Type B pancreatic cell (in vitro differentiated cells): Measurements from ENCODE around the gene MAP2K2. TPM values are rescaled to one million over a fixed set of nuclear protein-coding genes. Genes with fewer than 3 reads are reported as not detected.
"Not testable (repeated sequence)": the region's sequence is repeated elsewhere in the genome, so short reads cannot be mapped to it uniquely, and the experiment has no call there.

ENCODE experiments used
- DNase-seq: peaks from one replicate; pipeline ENCODE4 v3.0.0; 2021; ENCODE audit warnings: mixed read lengths; ENCODE audit not compliant: unreplicated experiment; ENCODE audit errors: extremely low spot score
- H3K27ac Mint-ChIP-seq: 2 replicates; pipeline ENCODE4 v1.8.0; 2021; ENCODE audit warnings: mild to moderate bottlenecking, mixed read lengths
- H3K27me3 Mint-ChIP-seq: 2 replicates; pipeline ENCODE4 v1.8.0; 2021; ENCODE audit warnings: mixed read lengths
- H3K36me3 Mint-ChIP-seq: 2 replicates; pipeline ENCODE4 v1.8.0; 2021; ENCODE audit warnings: mixed read lengths
- H3K4me1 Mint-ChIP-seq: one replicate; pipeline ENCODE4 v1.8.0; 2021; ENCODE audit warnings: mixed read lengths; ENCODE audit not compliant: unreplicated experiment
- H3K4me3 Mint-ChIP-seq: 2 replicates; pipeline ENCODE4 v1.8.0; 2021; ENCODE audit warnings: mild to moderate bottlenecking, mixed read lengths
- H3K9me3 Mint-ChIP-seq: 2 replicates; pipeline ENCODE4 v1.8.0; 2021; ENCODE audit warnings: mixed read lengths
- CTCF ChIP-seq: fragments of 200-600 bp; sonication (generic); conservative IDR thresholded peaks from 2 replicates; pipeline ENCODE4 v1.5.0; 2021; ENCODE audit warnings: antibody characterized with exemption, mild to moderate bottlenecking
- total RNA-seq: library from RNA; stranded (reverse); gene quantifications from 2 replicates; pipeline ENCODE4 v1.2.1, GENCODE V29; 2021; ENCODE audit warnings: low replicate concordance

The MAP2K2 gene
- total RNA-seq, 1 donor from 2014 or later, result 144 TPM

- no peak overlapping the region for H3K27ac Mint-ChIP-seq
- peaks cover 9% of the 10 kb centered on the region for H3K4me1 Mint-ChIP-seq
- H3K4me3 Mint-ChIP-seq, result no peak overlapping the region
- no peaks in the 10 kb centered on the region for H3K36me3 Mint-ChIP-seq
- DNase-seq, result no peak
- H3K9me3 Mint-ChIP-seq, result no peaks in the 10 kb centered on the region
- no peak for TF ChIP-seq CTCF
- no peaks in the 10 kb centered on the region for H3K27me3 Mint-ChIP-seq
Measured at GRCh38 chr19:4134351-4134750, 10.4 kb upstream of the MAP2K2 start.

GRCh38 chr19:4130744-4131438, 7.0 kb upstream of the MAP2K2 start:
- peak overlapping the region; percentile 83 for H3K27ac Mint-ChIP-seq
- H3K4me1 Mint-ChIP-seq, result peaks cover 9% of the 10 kb centered on the region
- H3K9me3 Mint-ChIP-seq, result no peaks in the 10 kb centered on the region
- TF ChIP-seq CTCF, result no peak
- no peaks in the 10 kb centered on the region for H3K27me3 Mint-ChIP-seq
- no peak for DNase-seq
- peak overlapping the region; percentile 21 for H3K4me3 Mint-ChIP-seq
- no peaks in the 10 kb centered on the region for H3K36me3 Mint-ChIP-seq

GRCh38 chr19:4129050-4129449, 5.1 kb upstream of the MAP2K2 start:
- not testable (repeated sequence) for DNase-seq, H3K9me3 Mint-ChIP-seq, H3K27me3 Mint-ChIP-seq, H3K36me3 Mint-ChIP-seq, H3K4me3 Mint-ChIP-seq, H3K27ac Mint-ChIP-seq
- peaks cover 12% of the 10 kb centered on the region for H3K4me1 Mint-ChIP-seq

GRCh38 chr19:4127322-4127721, 3.4 kb upstream of the MAP2K2 start:
- DNase-seq, H3K27ac Mint-ChIP-seq, H3K27me3 Mint-ChIP-seq, H3K9me3 Mint-ChIP-seq, H3K36me3 Mint-ChIP-seq: not testable (repeated sequence)
- Mint-ChIP-seq H3K4me3 (peak overlapping the region; percentile 45), H3K4me1 (peaks cover 20% of the 10 kb centered on the region)

- no peak overlapping the region for H3K27ac Mint-ChIP-seq
- no peak for DNase-seq
- no peak for TF ChIP-seq CTCF
- no peaks in the 10 kb centered on the region for H3K27me3 Mint-ChIP-seq
- peaks cover 12% of the 10 kb centered on the region for H3K4me1 Mint-ChIP-seq
- no peaks in the 10 kb centered on the region for H3K9me3 Mint-ChIP-seq
- H3K4me3 Mint-ChIP-seq, result peak overlapping the region; percentile 85
- H3K36me3 Mint-ChIP-seq, result no peaks in the 10 kb centered on the region
Measured at GRCh38 chr19:4124638-4125037, 716 bp upstream of the MAP2K2 start.

GRCh38 chr19:4122480-4122879, 1.4 kb downstream of the MAP2K2 start:
- Mint-ChIP-seq H3K27me3 (no peaks in the 10 kb centered on the region), H3K9me3 (no peaks in the 10 kb centered on the region), H3K36me3 (no peaks in the 10 kb centered on the region), H3K27ac (peak overlapping the region; percentile 77), H3K4me1 (peaks cover 12% of the 10 kb centered on the region), H3K4me3 (peak overlapping the region; percentile 95)
- DNase-seq, result no peak
- no peak for TF ChIP-seq CTCF
